Esophagus muscularis mucosa (tissue), 4 donors: ENCODE measurements around the gene GOLIM4. TPM values are rescaled to one million over a fixed set of nuclear protein-coding genes. Genes with fewer than 3 reads are reported as not detected.

Experiments used
- DNase-seq: peaks from one replicate; pipeline ENCODE4 v3.0.0-alpha.2; 2017; ENCODE audit errors: extremely low spot score
- H3K27ac ChIP-seq, 4 donors: fragments of 200-600 bp; sonication (generic); replicated peaks in 1 of 4; 1 replicate in 3 of 4; 2 replicates in 1 of 4; pipeline ENCODE4 v1.5.1; 2016 to 2019; ENCODE audit warnings: mild to moderate bottlenecking in 1 of 4
- H3K27me3 ChIP-seq, 4 donors: fragments of 200-600 bp; sonication (generic); one replicate each; pipeline versions ENCODE4 v1.5.1 to v1.6.0; 2016 to 2019
- H3K36me3 ChIP-seq, 4 donors: fragments of 200-600 bp; sonication (generic); one replicate each; pipeline ENCODE4 v1.5.1; 2016 to 2019
- H3K4me1 ChIP-seq, 4 donors: fragments of 200-600 bp; sonication (generic); one replicate each; pipeline ENCODE4 v1.5.1; 2016 to 2019
- H3K4me3 ChIP-seq, 4 donors: fragments of 200-600 bp; sonication (generic); 1 replicate in 2 of 4; 2 replicates in 2 of 4; pipeline ENCODE4 v1.5.1; 2016 to 2019; ENCODE audit warnings: mild to moderate bottlenecking in 4 of 4, moderate library complexity in 1 of 4
- H3K9me3 ChIP-seq, 4 donors: fragments of 200-600 bp; sonication (generic); 1 replicate in 3 of 4; 2 replicates in 1 of 4; pipeline ENCODE4 v1.5.1; 2016 to 2019
- CTCF ChIP-seq, 3 experiments: fragments of 200-600 bp in 2 of 3; fragments of 450-650 bp in 1 of 3; sonication (generic) in 2 of 3; IDR thresholded peaks; one replicate each; pipeline ENCODE4 v1.5.1; 2017 to 2019; ENCODE audit warnings: antibody characterized with exemption in 3 of 3, mild to moderate bottlenecking in 2 of 3, moderate library complexity in 1 of 3
- EP300 ChIP-seq: sonication (generic); formaldehyde crosslinking; IDR thresholded peaks from one replicate; pipeline ENCODE4 v1.6.1; 2017; ENCODE audit warnings: antibody characterized with exemption
- POLR2A ChIP-seq: fragments of 450-650 bp; IDR thresholded peaks from one replicate; pipeline ENCODE4 v1.6.1; 2017; ENCODE audit warnings: antibody characterized with exemption, moderate library complexity, mild to moderate bottlenecking, low read depth
- POLR2AphosphoS5 ChIP-seq, 2 donors: sonication (generic); formaldehyde crosslinking; IDR thresholded peaks; one replicate each; pipeline ENCODE4 v1.6.1; 2017; ENCODE audit warnings: antibody characterized with exemption in 2 of 2
- WGBS: methylation state at CpG from one replicate; pipeline ENCODE4 v1.1.5; 2018; 5-methylcytosine and 5-hydroxymethylcytosine counted together
- intact Hi-C: fragments of 100-400 bp; cut with DNase I; formaldehyde crosslinking; loops from one replicate; pipeline ENCODE4 v1.15.1; 2023
- total RNA-seq, 4 donors: library from RNA; depleted of rRNA; stranded (reverse); fragments of >200 nt; gene quantifications; one replicate each; pipeline versions ENCODE4 v1.1.0 to v1.2.1, GENCODE V29; 2016

Gene GOLIM4
- total RNA-seq, 4 donors from 2014 or later: 41.7 to 46.5 (median 45.0) TPM

DNA sequence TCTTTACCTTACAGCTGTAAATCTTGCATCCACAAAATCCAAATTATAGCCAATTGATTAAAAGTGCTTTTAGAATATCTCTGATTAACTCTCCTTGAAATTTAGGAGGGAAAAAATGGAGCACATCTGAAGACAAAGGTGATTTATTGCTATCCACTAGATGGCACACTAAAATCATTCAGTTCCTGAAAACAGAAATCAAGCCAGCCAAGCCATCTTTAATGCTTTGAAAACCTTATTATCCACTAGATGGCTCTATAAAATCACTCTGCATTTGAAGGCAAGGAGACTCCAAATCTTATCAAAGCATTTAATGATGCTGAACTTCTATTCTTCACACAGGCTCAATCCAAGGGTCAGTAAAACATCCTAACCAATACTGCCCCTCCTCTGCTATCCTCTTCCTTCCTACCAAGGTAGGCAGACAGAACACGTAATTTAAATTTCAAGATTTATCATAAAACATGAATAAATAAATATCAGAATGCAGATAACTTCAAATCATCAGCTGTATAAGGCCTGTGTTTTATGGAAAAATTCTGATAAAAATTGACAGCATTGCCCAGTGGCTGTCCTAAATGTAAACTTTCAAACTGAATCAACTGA is 48.4 kb downstream of the GOLIM4 start:
- Histone ChIP-seq H3K9me3 (no peaks in the 10 kb centered on the region), H3K4me3 (no peak overlapping the region), H3K27me3 (no peaks in the 10 kb centered on the region), H3K27ac (no peak overlapping the region), H3K4me1 (peaks cover 24 to 38% (median 32%) of the 10 kb centered on the region in 4 donors), H3K36me3 (peaks cover 0 to 19% (median 12%) of the 10 kb centered on the region in 4 donors)
- TF ChIP-seq POLR2A (no peak), CTCF (IDR thresholded peaks at IDR 0.05) (peak; percentile 85 to 91 (median 91))
- intact Hi-C loops: no loop called here
- 71% methylated on average over 1 of the region's 1 CpG for WGBS
- no peak for DNase-seq

- TF ChIP-seq POLR2A: no peak
- TF ChIP-seq CTCF (IDR thresholded peaks at IDR 0.05): no peak
- no peak for TF ChIP-seq EP300
- TF ChIP-seq POLR2AphosphoS5 (IDR thresholded peaks at IDR 0.05): no peak
- no peak overlapping the region for H3K4me3 ChIP-seq
- H3K4me1 ChIP-seq: peaks cover 5 to 8% (median 6%) of the 10 kb centered on the region in 4 donors
- no peak for DNase-seq
- H3K27me3 ChIP-seq: no peaks in the 10 kb centered on the region
- intact Hi-C loops: no loop called here
- no peak overlapping the region for H3K27ac ChIP-seq
- WGBS: 81% methylated on average over 6 of the region's 6 CpGs
- no peaks in the 10 kb centered on the region for H3K9me3 ChIP-seq
- peaks cover 0 to 27% (median 15%) of the 10 kb centered on the region in 4 donors for H3K36me3 ChIP-seq
Measured at GRCh38 chr3:168044049-168044448, 51.7 kb downstream of the GOLIM4 start.

- Histone ChIP-seq H3K36me3 (peaks cover 0 to 55% (median 26%) of the 10 kb centered on the region in 4 donors), H3K9me3 (no peaks in the 10 kb centered on the region), H3K4me3 (no peak overlapping the region), H3K4me1 (no peaks in the 10 kb centered on the region), H3K27ac (no peak overlapping the region), H3K27me3 (no peaks in the 10 kb centered on the region)
- no peak for DNase-seq
- 77% methylated on average over 6 of the region's 6 CpGs for WGBS
- intact Hi-C loops: no loop called here
- TF ChIP-seq CTCF (IDR thresholded peaks at IDR 0.05) (peak; percentile 40 to 62 (median 42)), EP300 (no peak)
Measured at GRCh38 chr3:168040607-168041208, 55.0 kb downstream of the GOLIM4 start.

DNA sequence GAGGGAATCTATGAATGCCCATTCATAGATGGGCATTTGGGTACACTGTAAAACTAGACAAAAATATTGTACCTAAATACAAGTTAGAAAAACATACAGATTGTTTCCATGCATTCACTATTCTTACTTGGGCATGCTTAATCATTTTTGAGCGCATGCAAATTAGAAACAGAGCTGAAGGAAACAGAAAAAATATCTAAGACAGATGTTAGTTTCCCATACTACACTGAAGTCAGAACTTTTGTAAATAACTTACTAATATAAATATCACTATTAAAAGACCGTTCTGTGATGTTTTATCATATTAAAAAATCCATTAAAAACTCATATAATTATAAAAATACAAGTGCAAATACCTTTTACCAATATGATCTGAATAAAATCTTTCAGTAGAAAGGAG is 58.7 kb downstream of the GOLIM4 start:
- WGBS: 92% methylated on average over 2 of the region's 2 CpGs
- H3K9me3 ChIP-seq: no peaks in the 10 kb centered on the region
- peaks cover 6 to 47% (median 21%) of the 10 kb centered on the region in 4 donors for H3K36me3 ChIP-seq
- no peak overlapping the region for H3K27ac ChIP-seq
- H3K27me3 ChIP-seq: no peaks in the 10 kb centered on the region
- TF ChIP-seq CTCF (IDR thresholded peaks at IDR 0.05): no peak
- TF ChIP-seq EP300: no peak
- no peak for TF ChIP-seq POLR2A
- TF ChIP-seq POLR2AphosphoS5 (IDR thresholded peaks at IDR 0.05): no peak
- peaks cover 4 to 13% (median 11%) of the 10 kb centered on the region in 4 donors for H3K4me1 ChIP-seq
- intact Hi-C loops: loop anchor here (10.0 kb wide), 1 partner anchor 192 kb away; no protein-coding TSS in a partner anchor
- no peak overlapping the region for H3K4me3 ChIP-seq
- DNase-seq: no peak
